HEK293 (cell line): ENCODE results near the gene MYL7.
A peak's percentile ranks its signal among the peaks of the same experiment; 100 is the strongest.

Source experiments
- CTCF ChIA-PET: fragments of 350-600 bp; formaldehyde crosslinking; extraction: SDS; loops from one replicate; lab custom pipeline; 2021; ENCODE audit warnings: antibody characterized with exemption; lab: Yijun Ruan, JAX
- POLR2A ChIA-PET: fragments of 300-600 bp; formaldehyde crosslinking; extraction: SDS; loops from one replicate; lab custom pipeline; 2020; ENCODE audit warnings: antibody characterized with exemption, inconsistent platforms; lab: Yijun Ruan, JAX
- H3K27ac ChIP-seq: fragments of 200-500 bp; sonication (Bioruptor generic); 2 replicates; pipeline ENCODE4 v1.5.1; 2014; ENCODE audit warnings: low read depth, low read length, control low read depth, inconsistent platforms; ENCODE audit errors: extremely low read depth
- H3K36me3 ChIP-seq, 2 experiments: fragments of 200-500 bp in 1 of 2; sonication (Bioruptor generic) in 1 of 2; 1 replicate in 1 of 2; 2 replicates in 1 of 2; pipeline ENCODE4 v1.5.1; 2014 to 2017; ENCODE audit warnings: inconsistent platforms in 2 of 2, low read length in 2 of 2; ENCODE audit not compliant: control insufficient read depth in 2 of 2, insufficient read depth in 1 of 2
- H3K4me1 ChIP-seq: fragments of 200-500 bp; sonication (Bioruptor generic); 2 replicates; pipeline ENCODE4 v1.5.1; 2014; ENCODE audit warnings: mild to moderate bottlenecking, low read length, inconsistent platforms; ENCODE audit not compliant: control insufficient read depth, insufficient read depth
- H3K4me3 ChIP-seq: 2 replicates; pipeline ENCODE4 v1.5.1; 2011; ENCODE audit warnings: low read depth, mild to moderate bottlenecking, control low read depth, low read length, moderate library complexity
- H3K9me3 ChIP-seq: fragments of 200-500 bp; sonication (Bioruptor generic); 2 replicates; pipeline ENCODE4 v1.5.1; 2014; ENCODE audit warnings: low read depth, low read length, inconsistent platforms; ENCODE audit not compliant: control insufficient read depth, insufficient read depth
- FEZF1 ChIP-seq: fragments of 450-650 bp; formaldehyde crosslinking; IDR thresholded peaks from 2 replicates; pipeline ENCODE4 v1.5.1; 2016; ENCODE audit warnings: missing biosample characterization, missing genetic modification characterization
- HOXC10 ChIP-seq: sonication (generic); formaldehyde crosslinking; IDR thresholded peaks from 2 replicates; pipeline ENCODE4 v1.8.1; 2023; ENCODE audit warnings: mild to moderate bottlenecking, missing genetic modification reagents
- KLF1 ChIP-seq: fragments of 450-650 bp; formaldehyde crosslinking; IDR thresholded peaks from 2 replicates; pipeline ENCODE4 v1.5.1; 2016; ENCODE audit warnings: missing biosample characterization, missing genetic modification characterization
- KLF9 ChIP-seq: fragments of 450-650 bp; formaldehyde crosslinking; IDR thresholded peaks from 2 replicates; pipeline ENCODE4 v1.5.1; 2016; ENCODE audit warnings: missing biosample characterization, missing genetic modification characterization, low read depth
- MYNN ChIP-seq: fragments of 450-650 bp; formaldehyde crosslinking; IDR thresholded peaks from 2 replicates; pipeline ENCODE4 v1.5.1; 2016; ENCODE audit warnings: missing biosample characterization, missing genetic modification characterization, borderline replicate concordance
- SETDB1 ChIP-seq: IDR thresholded peaks from one replicate; pipeline ENCODE4 v1.6.1; 2017; ENCODE audit warnings: mild to moderate bottlenecking, low read length, moderate library complexity, mixed read lengths; ENCODE audit not compliant: insufficient read length
- SP2 ChIP-seq: fragments of 450-650 bp; formaldehyde crosslinking; IDR thresholded peaks from 2 replicates; pipeline ENCODE4 v1.5.1; 2016; ENCODE audit warnings: missing biosample characterization, missing genetic modification characterization
- TRIM28 ChIP-seq: IDR thresholded peaks from 2 replicates; pipeline ENCODE4 v1.6.1; 2011; ENCODE audit warnings: low read length, control low read depth, borderline replicate concordance
- ZNF112 ChIP-seq: fragments of 450-650 bp; formaldehyde crosslinking; IDR thresholded peaks from 2 replicates; pipeline ENCODE4 v1.5.0; 2017; ENCODE audit warnings: missing biosample characterization, missing genetic modification characterization
- ZNF155 ChIP-seq: fragments of 450-650 bp; formaldehyde crosslinking; IDR thresholded peaks from 2 replicates; pipeline ENCODE4 v1.5.1; 2016; ENCODE audit warnings: missing biosample characterization, missing genetic modification characterization
- ZNF221 ChIP-seq: fragments of 450-650 bp; formaldehyde crosslinking; IDR thresholded peaks from 2 replicates; pipeline ENCODE4 v1.5.1; 2017; ENCODE audit warnings: missing biosample characterization, missing genetic modification characterization, borderline replicate concordance
- ZNF311 ChIP-seq: fragments of 450-650 bp; formaldehyde crosslinking; IDR thresholded peaks from 2 replicates; pipeline ENCODE4 v1.5.1; 2017; ENCODE audit warnings: missing biosample characterization, missing genetic modification characterization, borderline replicate concordance
- ZNF514 ChIP-seq: fragments of 450-650 bp; formaldehyde crosslinking; IDR thresholded peaks from 2 replicates; pipeline ENCODE4 v1.5.1; 2016; ENCODE audit warnings: missing biosample characterization, missing genetic modification characterization
- ZNF530 ChIP-seq: fragments of 450-650 bp; formaldehyde crosslinking; IDR thresholded peaks from 2 replicates; pipeline ENCODE4 v1.5.1; 2016; ENCODE audit warnings: low read depth, missing biosample characterization, missing genetic modification characterization
- ZNF544 ChIP-seq: fragments of 450-650 bp; formaldehyde crosslinking; IDR thresholded peaks from 2 replicates; pipeline ENCODE4 v1.5.0; 2017; ENCODE audit warnings: missing biosample characterization, missing genetic modification characterization
- ZNF555 ChIP-seq: fragments of 450-650 bp; formaldehyde crosslinking; conservative IDR thresholded peaks from 2 replicates; pipeline ENCODE4 v1.5.1; 2017; ENCODE audit warnings: missing biosample characterization, mild to moderate bottlenecking, missing genetic modification characterization, inconsistent platforms
- ZNF585B ChIP-seq: fragments of 450-650 bp; formaldehyde crosslinking; IDR thresholded peaks from 2 replicates; pipeline ENCODE4 v1.5.1; 2016; ENCODE audit warnings: missing biosample characterization, missing genetic modification characterization
- ZNF600 ChIP-seq: fragments of 450-650 bp; formaldehyde crosslinking; IDR thresholded peaks from 2 replicates; pipeline ENCODE4 v1.5.1; 2016; ENCODE audit warnings: missing biosample characterization, missing genetic modification characterization
- ZNF626 ChIP-seq: fragments of 450-650 bp; sonication (Bioruptor Pico); formaldehyde crosslinking; IDR thresholded peaks from 2 replicates; pipeline ENCODE4 v1.5.1; 2018; ENCODE audit warnings: missing biosample characterization, missing genetic modification characterization, inconsistent platforms
- ZNF645 ChIP-seq: fragments of 450-650 bp; formaldehyde crosslinking; IDR thresholded peaks from 2 replicates; pipeline ENCODE4; 2016; ENCODE audit warnings: missing biosample characterization, missing genetic modification characterization
- ZNF692 ChIP-seq: fragments of 450-650 bp; formaldehyde crosslinking; IDR thresholded peaks from 2 replicates; pipeline ENCODE4 v1.5.1; 2016; ENCODE audit warnings: missing biosample characterization, missing genetic modification characterization
- ZNF701 ChIP-seq: fragments of 450-650 bp; formaldehyde crosslinking; IDR thresholded peaks from 2 replicates; pipeline ENCODE4 v1.5.1; 2016; ENCODE audit warnings: missing biosample characterization, missing genetic modification characterization
- ZNF76 ChIP-seq: fragments of 450-650 bp; formaldehyde crosslinking; IDR thresholded peaks from 2 replicates; pipeline ENCODE4; 2016; ENCODE audit warnings: low read depth, missing biosample characterization, missing genetic modification characterization, borderline replicate concordance
- TF ChIP-seq, protein P1 (sequence below): fragments of 450-650 bp; formaldehyde crosslinking; IDR thresholded peaks from 2 replicates; pipeline ENCODE4 v1.5.1; 2016; ENCODE audit warnings: missing biosample characterization, missing genetic modification characterization

The MYL7 gene

GRCh38 chr7:44147026-44147991 lies 6.2 kb upstream of the MYL7 start:
- POLR2A ChIA-PET = no interaction called here

DNA sequence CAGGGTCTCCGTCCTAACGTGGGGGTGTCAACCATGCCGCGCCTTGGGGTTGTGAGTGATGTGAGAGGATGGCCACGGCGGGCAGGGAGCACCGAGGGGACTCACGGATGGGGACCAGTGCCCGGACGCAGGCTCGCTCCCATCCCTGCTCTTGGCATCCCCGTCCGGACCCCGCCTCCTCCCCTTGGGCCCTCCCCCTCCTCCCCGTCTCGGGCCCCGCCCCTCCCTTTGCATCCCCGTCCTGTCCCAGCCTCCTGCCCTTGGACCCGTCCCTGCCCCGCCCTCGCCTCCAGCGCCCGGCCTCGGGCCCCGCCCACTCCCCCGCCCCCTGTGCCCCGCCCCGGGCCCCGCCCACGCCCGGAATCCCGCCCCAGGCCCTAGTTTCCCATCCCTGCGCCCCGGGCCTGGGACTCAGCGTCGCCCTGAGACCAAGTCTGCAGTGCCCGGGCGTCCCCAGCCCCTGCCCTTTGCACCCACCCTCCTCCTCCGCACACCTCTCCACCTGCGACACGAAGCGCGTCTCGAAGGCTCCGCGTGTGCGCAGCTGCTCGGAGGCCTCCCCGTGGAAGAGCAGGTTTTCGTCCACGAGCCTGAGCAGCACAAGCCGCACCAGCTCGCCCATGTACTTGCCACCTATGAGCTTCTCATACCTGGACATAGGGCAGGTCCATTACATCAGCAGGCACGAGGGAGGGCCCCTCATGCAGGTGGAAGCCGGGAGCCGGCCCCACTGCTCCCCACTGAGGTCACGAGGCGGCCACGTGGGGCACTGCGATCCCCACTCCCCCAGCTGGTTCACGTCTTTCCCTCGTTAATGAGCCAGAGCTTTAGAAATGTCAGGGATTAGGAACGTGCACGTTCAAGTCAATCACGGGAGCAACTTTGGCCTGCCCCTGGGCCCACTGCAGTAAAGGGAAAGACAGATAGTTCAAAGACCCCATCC lies 5.1 kb upstream of the MYL7 start:
- no peaks in the 10 kb centered on the region for H3K9me3 ChIP-seq
- ChIA-PET POLR2A (no interaction called here), CTCF (interaction anchor here (0.5 to 0.8 kb wide), 4 partner anchors 15 to 546 kb away, joined by 3 read pairs; no protein-coding TSS in a partner anchor)
- H3K4me1 ChIP-seq = no peaks in the 10 kb centered on the region
- no peak overlapping the region for H3K4me3 ChIP-seq
- TF ChIP-seq ZNF600 (tag by site-specific recombination) (no peak), ZNF311 (tag by site-specific recombination) (no peak), KLF1 (tag by site-specific recombination) (peak; percentile 70), KLF9 (tag by site-specific recombination) (0 out of 2 replicates have a peak, but pooled peaks have one; percentile 23), TRIM28 (no peak), ZNF530 (tag by site-specific recombination) (no peak)
- H3K36me3 ChIP-seq = no peaks in the 10 kb centered on the region
- no peak overlapping the region for H3K27ac ChIP-seq

More at GRCh38 chr7:44147026-44147991, 6.2 kb upstream of the MYL7 start:
- H3K27ac ChIP-seq = no peak overlapping the region
- CTCF ChIA-PET = interaction anchor here (0.5 to 1.0 kb wide), 6 partner anchors 10 to 450 kb away, joined by 3 to 4 read pairs (median 3); no protein-coding TSS in a partner anchor
- no peaks in the 10 kb centered on the region for H3K36me3 ChIP-seq
- no peak overlapping the region for H3K4me3 ChIP-seq
- no peaks in the 10 kb centered on the region for H3K4me1 ChIP-seq
- no peak for TF ChIP-seq ZNF112 (tag by site-specific recombination)
- no peak for TF ChIP-seq ZNF645 (tag by site-specific recombination)
- no peak for TF ChIP-seq SP2
- TF ChIP-seq ZNF221 = no peak
- no peak for TF ChIP-seq ZNF514 (tag by site-specific recombination)
- no peak for TF ChIP-seq ZNF585B (tag by site-specific recombination)
- TF ChIP-seq HOXC10 (CRISPR knock-in tag) = no peak
- TF ChIP-seq ZNF701 (tag by site-specific recombination) = no peak
- TF ChIP-seq, protein P1, sequence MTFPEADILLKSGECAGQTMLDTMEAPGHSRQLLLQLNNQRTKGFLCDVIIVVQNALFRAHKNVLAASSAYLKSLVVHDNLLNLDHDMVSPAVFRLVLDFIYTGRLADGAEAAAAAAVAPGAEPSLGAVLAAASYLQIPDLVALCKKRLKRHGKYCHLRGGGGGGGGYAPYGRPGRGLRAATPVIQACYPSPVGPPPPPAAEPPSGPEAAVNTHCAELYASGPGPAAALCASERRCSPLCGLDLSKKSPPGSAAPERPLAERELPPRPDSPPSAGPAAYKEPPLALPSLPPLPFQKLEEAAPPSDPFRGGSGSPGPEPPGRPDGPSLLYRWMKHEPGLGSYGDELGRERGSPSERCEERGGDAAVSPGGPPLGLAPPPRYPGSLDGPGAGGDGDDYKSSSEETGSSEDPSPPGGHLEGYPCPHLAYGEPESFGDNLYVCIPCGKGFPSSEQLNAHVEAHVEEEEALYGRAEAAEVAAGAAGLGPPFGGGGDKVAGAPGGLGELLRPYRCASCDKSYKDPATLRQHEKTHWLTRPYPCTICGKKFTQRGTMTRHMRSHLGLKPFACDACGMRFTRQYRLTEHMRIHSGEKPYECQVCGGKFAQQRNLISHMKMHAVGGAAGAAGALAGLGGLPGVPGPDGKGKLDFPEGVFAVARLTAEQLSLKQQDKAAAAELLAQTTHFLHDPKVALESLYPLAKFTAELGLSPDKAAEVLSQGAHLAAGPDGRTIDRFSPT = no peak
- TF ChIP-seq ZNF692 = no peak
- no peak for TF ChIP-seq ZNF555 (tag by site-specific recombination)
- TF ChIP-seq ZNF76 = no peak
- TF ChIP-seq ZNF544 (tag by site-specific recombination) = no peak
- no peak for TF ChIP-seq SETDB1
- no peak for TF ChIP-seq ZNF155 (tag by site-specific recombination)
- no peak for TF ChIP-seq ZNF626 (tag by site-specific recombination)
- no peak for TF ChIP-seq FEZF1 (tag by site-specific recombination)
- no peak for TF ChIP-seq MYNN (tag by site-specific recombination)
- TF ChIP-seq, all 188 proteins: peak for 0
- H3K9me3 ChIP-seq = no peaks in the 10 kb centered on the region
